GM10266 (cell line): Measurements from ENCODE around the gene MLXIPL.
"Not testable (repeated sequence)": the region's sequence is repeated elsewhere in the genome, so short reads cannot be mapped to it uniquely, and the experiment has no call there.

Source experiments
- DNase-seq: peaks from one replicate; pipeline ENCODE4 v3.0.0; 2012; ENCODE audit errors: extremely low spot score
- CTCF ChIP-seq: IDR thresholded peaks from 2 replicates; pipeline ENCODE4 v1.5.1; 2012; ENCODE audit warnings: mild to moderate bottlenecking, low read depth; ENCODE audit not compliant: control insufficient read depth, insufficient read depth; ENCODE audit errors: missing control alignments

Gene MLXIPL

DNA sequence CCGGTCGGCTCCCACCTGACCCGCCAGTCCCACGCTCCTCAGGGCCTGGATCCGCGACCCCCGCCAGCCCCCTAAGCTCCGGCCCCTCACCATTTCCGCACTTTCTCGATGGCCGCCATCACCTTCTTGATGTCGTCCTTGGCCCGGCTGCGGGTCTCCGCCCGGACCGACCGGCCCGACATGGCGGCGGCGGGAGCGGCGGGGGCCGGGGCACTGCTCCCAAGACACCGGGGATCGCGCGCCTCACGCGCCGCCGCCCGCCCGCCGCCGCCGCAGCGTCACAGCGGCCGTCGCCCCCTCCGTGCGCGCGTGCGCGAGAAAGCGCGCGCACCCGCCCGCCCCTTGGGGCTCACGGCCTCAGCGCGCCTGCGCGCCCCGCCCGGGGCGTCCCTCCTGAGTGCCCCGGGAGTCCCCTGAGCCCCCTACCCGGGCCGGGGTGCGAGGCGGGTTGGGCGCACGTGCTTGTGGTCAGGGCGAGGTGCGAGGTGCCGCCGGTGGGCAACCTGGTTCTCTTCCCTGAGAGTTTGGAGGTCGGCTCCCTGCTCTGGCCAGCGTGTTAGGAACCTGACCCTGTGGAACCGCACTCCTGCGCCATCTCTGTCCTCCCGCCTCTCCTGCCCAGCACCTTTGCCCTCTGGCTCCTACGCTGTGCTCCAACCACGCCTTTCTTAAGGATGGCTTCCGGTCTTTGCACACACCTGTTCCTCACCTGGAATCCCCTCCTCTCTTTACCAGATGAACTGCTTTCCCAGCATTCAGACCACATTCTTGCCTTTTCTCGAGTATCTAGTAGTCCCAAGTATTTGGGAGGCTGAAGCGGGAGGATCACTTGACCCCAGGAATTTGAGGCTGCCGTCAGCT lies 66.7 kb downstream of the MLXIPL start, which contains the start of gene BCL7B:
TSS of gene BCL7B (minus strand) at position 294 of the 861 bp plus-strand sequence. CDS start at position 182, 112 bp downstream.
- peak; percentile 97 for DNase-seq

GRCh38 chr7:73557108-73557396 lies 67.3 kb downstream of the MLXIPL start:
- no peak for TF ChIP-seq CTCF
- DNase-seq: peak; percentile 99

More for the DNA sequence above, 66.7 kb downstream of the MLXIPL start, which contains the start of gene BCL7B:
- no peak for TF ChIP-seq CTCF

DNA sequence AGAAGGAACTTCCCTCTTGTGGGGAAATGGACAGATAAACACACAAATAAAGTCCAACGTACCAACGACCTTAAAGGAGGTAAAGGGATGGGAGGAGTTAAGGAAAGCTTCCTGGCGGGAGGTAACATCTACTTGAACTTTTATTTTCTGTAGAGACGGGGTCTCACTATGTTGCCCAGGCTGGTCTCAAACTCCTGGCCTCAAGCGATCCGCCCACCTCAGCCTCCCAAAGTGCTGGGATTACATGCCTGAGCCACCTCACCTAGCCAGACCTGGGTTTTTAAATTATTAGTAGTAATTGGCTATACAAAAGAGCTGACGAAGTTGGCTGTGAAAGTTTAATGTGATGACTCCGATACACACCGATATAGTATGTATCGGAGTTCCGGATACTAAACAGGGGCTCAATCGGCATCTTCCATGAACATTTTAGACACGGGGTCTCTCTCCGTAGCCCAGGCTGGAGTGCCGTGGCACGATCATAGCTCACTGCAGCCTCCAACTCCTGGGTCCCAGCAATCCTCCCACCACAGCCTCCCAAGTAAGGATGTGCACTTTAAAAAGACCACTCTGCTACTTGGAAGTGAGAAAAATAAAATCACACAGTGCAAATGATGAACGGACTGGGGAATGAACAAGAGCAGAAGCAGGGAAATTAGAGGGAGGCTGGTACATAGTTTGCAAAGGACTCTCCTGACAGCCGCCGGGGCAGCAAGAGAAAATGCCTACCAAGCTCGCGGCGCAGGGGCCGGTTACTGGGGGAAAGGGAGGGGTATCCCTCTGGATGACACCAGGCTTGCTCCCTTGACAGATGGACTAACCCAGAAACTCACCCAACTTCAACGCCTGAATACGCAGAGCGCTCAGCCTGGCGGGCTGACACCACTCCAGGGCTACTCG lies 67.9 kb downstream of the MLXIPL start:
- DNase-seq: no peak
- TF ChIP-seq CTCF: no peak

- DNase-seq: no peak
- no peak for TF ChIP-seq CTCF
Measured at GRCh38 chr7:73555411-73555982, 68.8 kb downstream of the MLXIPL start.

DNA sequence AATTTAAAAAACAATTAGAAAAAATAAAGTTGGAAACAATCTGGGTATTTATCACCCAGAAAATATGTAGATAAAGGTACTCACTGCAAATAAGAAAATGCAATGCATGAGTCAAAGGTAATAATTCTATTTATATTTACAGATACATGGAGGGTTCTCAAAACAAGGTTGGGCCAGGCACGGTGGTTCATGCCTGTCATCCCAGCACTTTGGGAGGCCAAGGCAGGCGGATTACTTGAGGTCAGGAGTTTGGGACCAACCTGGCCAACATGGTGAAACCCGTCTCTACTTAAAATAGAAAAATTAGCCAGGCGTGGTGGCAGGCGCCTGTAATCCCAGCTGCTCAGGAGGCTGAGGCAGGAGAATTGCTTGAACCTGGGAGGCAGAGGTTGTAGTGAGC lies 74.2 kb downstream of the MLXIPL start:
- DNase-seq: not testable (repeated sequence)

DNA sequence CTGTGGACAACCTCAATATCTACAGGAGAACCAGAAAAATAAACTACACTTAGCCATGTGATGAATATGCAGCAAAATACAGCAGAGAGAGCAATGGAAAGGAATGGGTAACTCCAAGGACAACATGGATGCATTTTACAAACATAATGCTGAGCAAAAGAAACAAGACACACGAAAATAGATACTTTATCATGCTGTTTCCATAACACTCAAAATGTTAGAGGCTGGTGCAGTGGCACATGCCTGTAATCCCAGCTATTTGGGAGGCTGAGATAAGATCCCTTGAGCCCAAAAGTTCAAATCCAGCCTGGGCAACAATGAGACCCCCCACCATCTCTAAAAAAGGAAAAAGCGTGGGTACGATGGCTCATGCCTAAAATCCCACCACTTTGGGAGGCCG lies 75.1 kb downstream of the MLXIPL start:
- no peak for TF ChIP-seq CTCF
- no peak for DNase-seq

- DNase-seq: no peak
- TF ChIP-seq CTCF: no peak
Measured at GRCh38 chr7:73547841-73548240, 76.5 kb downstream of the MLXIPL start.
